HepG2 (cell line): ENCODE data around the gene BAHCC1. TPM values are rescaled to one million over a fixed set of nuclear protein-coding genes. Genes with fewer than 3 reads are reported as not detected.

Experiments used
- ATAC-seq: fragments of 200-7000 bp; cut with Tn5 transposase; 3 replicates; pipeline ENCODE4 v1.9.1; 2020; ENCODE audit warnings: mild to moderate bottlenecking, moderate library complexity
- BruUV-seq: library from RNA; stranded (reverse); fragments of 400-500 nt; replicated peaks from 2 replicates; lab custom pipeline; 2021; lab: Mats Ljungman, UMichigan
- CTCF ChIA-PET: fragments of 300-600 bp; formaldehyde crosslinking; extraction: SDS; loops from one replicate; lab custom pipeline; 2021; ENCODE audit warnings: low total read pairs, inconsistent platforms, low intra/inter-chr PET ratio; lab: Yijun Ruan, JAX
- POLR2A ChIA-PET: fragments of 350-600 bp; sonication (Branson Sonifier 250); formaldehyde crosslinking; loops from one replicate; lab custom pipeline; 2020; ENCODE audit warnings: antibody characterized with exemption, inconsistent platforms; lab: Yijun Ruan, JAX
- DNase-seq: peaks from one replicate; pipeline ENCODE4 v3.0.0-alpha.2; 2015; ENCODE audit warnings: low spot score
- FAIRE-seq: peaks from 3 replicates; lab custom pipeline; 2011; peaks lifted over from hg19 to GRCh38; lab: Jason Lieb, UNC
- H2AFZ ChIP-seq: one replicate; pipeline ENCODE4 v1.6.1; 2011; ENCODE audit warnings: low read length, inconsistent platforms
- H3K27ac ChIP-seq: fragments of 300-600 bp; 3 replicates; pipeline ENCODE4 v1.8.0; 2011; ENCODE audit warnings: mixed run types, mild to moderate bottlenecking, mixed read lengths, low read length, inconsistent platforms; ENCODE audit not compliant: insufficient read depth; ENCODE audit errors: extremely low read length
- H3K27me3 ChIP-seq, 2 experiments: fragments of 200-600 bp in 1 of 2; 2 replicates in 1 of 2; 3 replicates in 1 of 2; pipeline versions ENCODE4 v1.6.0 to v1.8.0; 2011; ENCODE audit warnings: low read length in 2 of 2, mild to moderate bottlenecking in 2 of 2, moderate library complexity in 2 of 2, inconsistent platforms in 1 of 2; ENCODE audit not compliant: insufficient read depth in 2 of 2, control insufficient read depth in 1 of 2
- H3K36me3 ChIP-seq, 2 experiments: fragments of 200-600 bp in 1 of 2; replicated peaks in 1 of 2; 2 replicates in 1 of 2; 3 replicates in 1 of 2; pipeline versions ENCODE4 v1.5.1 to v1.8.0; 2011; ENCODE audit warnings: low read length in 2 of 2, inconsistent platforms in 1 of 2; ENCODE audit not compliant: insufficient read depth in 2 of 2, control insufficient read depth in 1 of 2
- H3K4me1 ChIP-seq: 2 replicates; pipeline ENCODE4 v1.5.1; 2012; ENCODE audit warnings: low read length, inconsistent platforms; ENCODE audit not compliant: insufficient read depth
- H3K4me2 ChIP-seq: 2 replicates; pipeline ENCODE4 v1.6.0; 2011; ENCODE audit warnings: low read depth, low read length, inconsistent platforms
- H3K4me3 ChIP-seq, 3 experiments: fragments of 200-600 bp in 1 of 3; sonication (generic), shearing (Covaris generic) in 1 of 3; replicated peaks in 1 of 3; 2 replicates each; pipeline ENCODE4 v1.5.1; 2011 to 2016; ENCODE audit warnings: low read length in 3 of 3, inconsistent platforms in 2 of 3, low read depth in 2 of 3, mild to moderate bottlenecking in 2 of 3, control low read depth in 1 of 3, mixed read lengths in 1 of 3; ENCODE audit not compliant: insufficient read depth in 1 of 3
- H3K79me2 ChIP-seq: one replicate; pipeline ENCODE4 v1.6.1; 2011; ENCODE audit warnings: low read length, inconsistent platforms; ENCODE audit not compliant: insufficient read depth
- H3K9ac ChIP-seq: 2 replicates; pipeline ENCODE4 v1.6.0; 2011; ENCODE audit warnings: mild to moderate bottlenecking, low read depth, low read length, inconsistent platforms; ENCODE audit not compliant: insufficient read depth
- H3K9me3 ChIP-seq: 2 replicates; pipeline ENCODE4 v1.5.1; 2012; ENCODE audit warnings: mild to moderate bottlenecking, low read length
- H4K20me1 ChIP-seq: 2 replicates; pipeline ENCODE4 v1.6.0; 2011; ENCODE audit warnings: inconsistent platforms, mild to moderate bottlenecking, low read length, moderate library complexity; ENCODE audit not compliant: insufficient read depth
- HNRNPL ChIP-seq: fragments of 200-400 bp; formaldehyde crosslinking; IDR thresholded peaks from 2 replicates; pipeline ENCODE4 v1.6.1; 2017; ENCODE audit warnings: mild to moderate bottlenecking, low read depth, low read length
- PATZ1 ChIP-seq: sonication (generic); formaldehyde crosslinking; IDR thresholded peaks from 2 replicates; pipeline ENCODE4 v1.4.0; 2020; ENCODE audit warnings: missing genetic modification reagents
- POLR2A ChIP-seq, 2 experiments: IDR thresholded peaks; 2 replicates each; pipeline ENCODE4 v1.6.1; 2011; ENCODE audit warnings: low read depth in 2 of 2, low read length in 2 of 2, mild to moderate bottlenecking in 1 of 2, moderate library complexity in 1 of 2; ENCODE audit not compliant: insufficient read depth in 1 of 2
- RARA ChIP-seq: IDR thresholded peaks from 2 replicates; pipeline ENCODE4 v1.6.1; 2016; ENCODE audit warnings: missing genetic modification reagents, missing compliant biosample characterization
- TCF12 ChIP-seq, 2 experiments: fragments of 450-650 bp in 1 of 2; sonication (generic) in 1 of 2; formaldehyde crosslinking in 1 of 2; IDR thresholded peaks; 2 replicates each; pipeline versions ENCODE4 v1.6.1 to v1.8.0; 2017 to 2022; ENCODE audit warnings: antibody characterized with exemption in 1 of 2, mild to moderate bottlenecking in 1 of 2, missing genetic modification reagents in 1 of 2, moderate library complexity in 1 of 2
- ZNF10 ChIP-seq: sonication (generic); formaldehyde crosslinking; IDR thresholded peaks from 2 replicates; pipeline ENCODE4 v1.4.0; 2020; ENCODE audit warnings: mild to moderate bottlenecking, low read depth, missing genetic modification reagents, borderline replicate concordance
- ZNF121 ChIP-seq: sonication (generic); formaldehyde crosslinking; IDR thresholded peaks from 2 replicates; pipeline ENCODE4 v1.5.0; 2020; ENCODE audit warnings: mild to moderate bottlenecking, missing genetic modification reagents
- ZNF280D ChIP-seq: sonication (generic); formaldehyde crosslinking; IDR thresholded peaks from 2 replicates; pipeline ENCODE4 v1.5.1; 2020; ENCODE audit warnings: mild to moderate bottlenecking, missing genetic modification reagents
- ZNF556 ChIP-seq: sonication (generic); formaldehyde crosslinking; IDR thresholded peaks from 2 replicates; pipeline ENCODE4 v1.4.0; 2020; ENCODE audit warnings: mild to moderate bottlenecking, missing genetic modification reagents, borderline replicate concordance
- WGBS: methylation state at CpG from one replicate; pipeline ENCODE4 v1.1.6; 2017; ENCODE audit warnings: low lambda C conversion rate; 5-methylcytosine and 5-hydroxymethylcytosine counted together
- in situ Hi-C: cut with HindIII; loops from 2 replicates; pipeline ENCODE4 v1.10.0; 2017; ENCODE audit warnings: low pct_unique_long_range_greater_than_20kb; ENCODE audit not compliant: extremely low pct_ligation_motif_present
- intact Hi-C: fragments of 100-400 bp; cut with micrococcal nuclease; formaldehyde crosslinking; loops from one replicate; pipeline ENCODE4 v1.10.0; 2022; ENCODE audit not compliant: unreplicated experiment
- polyA plus RNA-seq, 8 experiments: library from polyadenylated mRNA; depleted of rRNA in 3 of 8; stranded (reverse) in 7 of 8; unstranded in 1 of 8; fragments of >200 nt; fragmentation: Illumina TruSeq in 4 of 8; extraction: Trizol in 4 of 8; gene quantifications; 2 replicates each; pipeline versions ENCODE4 v1.2.1 to v1.2.3, GENCODE V29; 2011 to 2016; ENCODE audit warnings: low read depth in 4 of 8, missing spikeins in 1 of 8, mixed read lengths in 1 of 8; ENCODE audit not compliant: insufficient read depth in 1 of 8
- total RNA-seq, 5 experiments: library from RNA; depleted of rRNA; stranded (reverse); fragments of >200 nt; fragmentation: Illumina TruSeq; extraction: Trizol; gene quantifications; 2 replicates each; pipeline ENCODE4 v1.2.3, GENCODE V29; 2016; ENCODE audit warnings: low read depth in 1 of 5

BAHCC1 gene
- total and polyA plus RNA-seq, 2 of the 13 experiments (the other 11 are each of a cell fraction or from before 2014, with no cell fraction given) = 1.4 to 1.7 TPM

DNA sequence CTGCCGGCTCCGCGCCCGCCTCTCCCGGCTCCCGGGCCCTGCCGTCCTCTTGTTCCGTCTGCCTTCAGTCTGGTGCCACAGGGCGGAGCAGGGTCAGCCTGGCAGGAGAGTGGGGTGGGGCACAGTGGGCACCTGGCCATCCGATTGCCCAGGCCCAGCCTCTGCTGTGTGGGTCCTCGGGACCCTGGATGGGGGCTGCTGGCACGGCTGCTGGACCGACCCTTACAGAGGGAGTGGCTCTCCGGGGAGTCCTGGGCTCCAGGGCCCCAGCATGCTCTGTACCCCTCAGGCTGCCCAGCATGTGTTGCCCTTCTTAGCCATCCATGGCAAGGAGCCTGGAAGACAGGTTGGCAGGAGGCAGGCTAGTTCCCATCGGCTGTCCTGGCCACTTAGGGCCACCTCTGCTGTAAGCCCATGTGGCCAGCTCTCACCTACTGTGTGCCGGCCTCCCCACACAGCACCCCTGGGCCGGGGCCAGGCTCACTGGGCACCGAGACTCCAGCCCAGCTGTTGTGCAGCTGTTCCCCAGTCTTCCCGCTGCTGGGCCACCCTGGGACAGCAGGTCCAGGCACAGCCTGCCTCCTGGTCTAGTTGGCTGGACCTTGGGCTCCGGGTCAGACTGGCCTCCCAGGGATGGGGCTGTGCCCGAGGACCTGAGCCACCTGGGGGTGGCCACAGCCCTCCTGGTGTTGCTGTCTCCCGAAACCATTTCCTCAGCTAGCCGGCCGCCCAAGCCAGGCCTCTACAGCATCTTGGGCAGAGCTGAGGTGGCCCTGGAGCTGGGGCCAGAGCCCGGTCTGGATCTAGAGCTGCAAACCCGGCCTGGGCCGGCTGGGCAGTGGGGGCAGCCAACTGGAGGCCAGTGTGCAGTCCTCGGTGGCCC lies 24.9 kb downstream of the BAHCC1 start:
- H4K20me1 ChIP-seq = no peaks in the 10 kb centered on the region
- intact Hi-C loops (no loop called here), in situ Hi-C loops (no loop called here)
- DNase-seq = no peak
- WGBS = 68% methylated on average over 21 of the region's 28 CpGs
- H3K9me3 ChIP-seq = peaks cover 7% of the 10 kb centered on the region; the same call in 1 of the 2 replicates
- peak; percentile 15 for ATAC-seq
- ChIA-PET CTCF (no interaction called here), POLR2A (no interaction called here)
- TF ChIP-seq HNRNPL (peak; percentile 53; the same call in 1 of the 2 replicates), POLR2A (IDR thresholded peaks at IDR 0.05; ENCODE audit: insufficient read depth in 1 of 2, low read depth in 2 of 2, low read length in 2 of 2) (no peak)
- H3K4me3 ChIP-seq = no peak overlapping the region
- H3K79me2 ChIP-seq = no peaks in the 10 kb centered on the region
- H3K27ac ChIP-seq = no peak overlapping the region
- H3K9ac ChIP-seq = 0 out of 2 replicates have a peak overlapping the region, but pooled peaks have one; percentile 16
- H3K27me3 ChIP-seq = no peaks in the 10 kb centered on the region
- H2AFZ ChIP-seq = no peak overlapping the region
- no peaks in the 10 kb centered on the region for H3K36me3 ChIP-seq
- H3K4me1 ChIP-seq = peaks cover 29% of the 10 kb centered on the region
- FAIRE-seq = no peak
- no TSS peak for BruUV-seq
- H3K4me2 ChIP-seq = no peak overlapping the region

GRCh38 chr17:81420769-81421462 lies 25.7 kb downstream of the BAHCC1 start:
- in situ Hi-C loops = no loop called here
- no peaks in the 10 kb centered on the region for H3K79me2 ChIP-seq
- H3K9ac ChIP-seq = no peak overlapping the region
- peak; percentile 20; the same call in 2 of the 3 replicates for ATAC-seq
- no peaks in the 10 kb centered on the region for H4K20me1 ChIP-seq
- H3K27me3 ChIP-seq = no peaks in the 10 kb centered on the region
- peaks cover 29% of the 10 kb centered on the region for H3K4me1 ChIP-seq
- H3K27ac ChIP-seq = no peak overlapping the region
- ChIA-PET CTCF (no interaction called here), POLR2A (no interaction called here)
- DNase-seq = no peak
- WGBS = 76% methylated on average over 5 of the region's 24 CpGs
- no peak overlapping the region for H3K4me3 ChIP-seq
- no peaks in the 10 kb centered on the region for H3K36me3 ChIP-seq
- H3K4me2 ChIP-seq = no peak overlapping the region
- intact Hi-C loops = no loop called here
- BruUV-seq = no TSS peak
- FAIRE-seq = no peak
- no peak overlapping the region for H2AFZ ChIP-seq
- peaks cover 15% of the 10 kb centered on the region for H3K9me3 ChIP-seq
- TF ChIP-seq TCF12 (IDR thresholded peaks at IDR 0.05) (no peak), TCF12 (CRISPR knock-in tag; IDR thresholded peaks at IDR 0.05) (no peak), PATZ1 (CRISPR knock-in tag) (no peak), ZNF556 (CRISPR knock-in tag) (no peak), ZNF280D (CRISPR knock-in tag) (no peak), RARA (CRISPR knock-in tag) (no peak), ZNF121 (CRISPR knock-in tag) (no peak), ZNF10 (CRISPR knock-in tag) (no peak)
